Endothelial cell of umbilical vein (primary cell): ENCODE measurements around the gene SLC6A18.

Experiments
- CTCF ChIP-seq, 2 donors: IDR thresholded peaks; 1 replicate in 1 of 2; 2 replicates in 1 of 2; pipeline ENCODE4 v1.5.1; 2011; ENCODE audit warnings: low read length in 2 of 2, mild to moderate bottlenecking in 2 of 2, moderate library complexity in 2 of 2, control low read depth in 1 of 2, inconsistent platforms in 1 of 2, low read depth in 1 of 2; ENCODE audit not compliant: insufficient read depth in 1 of 2; ENCODE audit errors: extremely low read depth in 1 of 2
- POLR2A ChIP-seq: IDR thresholded peaks from 2 replicates; pipeline ENCODE4 v1.6.1; 2012; ENCODE audit warnings: low read depth, mild to moderate bottlenecking, control low read depth, low read length
- POLR2AphosphoS5 ChIP-seq: IDR thresholded peaks from 2 replicates; pipeline ENCODE4 v1.6.1; 2012; ENCODE audit warnings: low read depth, mild to moderate bottlenecking, control low read depth, low read length, moderate library complexity; ENCODE audit not compliant: insufficient read depth

- TF ChIP-seq CTCF (IDR thresholded peaks at IDR 0.05; ENCODE audit: extremely low read depth in 1 of 2, insufficient read depth in 1 of 2, low read depth in 1 of 2, low read length in 2 of 2) (no peak), POLR2A (no peak), POLR2AphosphoS5 (no peak)
Observed at GRCh38 chr5:1189269-1189668, 35.9 kb upstream of the SLC6A18 start.
